ENCODE results near the gene CD44.

The CD44 gene

DNA sequence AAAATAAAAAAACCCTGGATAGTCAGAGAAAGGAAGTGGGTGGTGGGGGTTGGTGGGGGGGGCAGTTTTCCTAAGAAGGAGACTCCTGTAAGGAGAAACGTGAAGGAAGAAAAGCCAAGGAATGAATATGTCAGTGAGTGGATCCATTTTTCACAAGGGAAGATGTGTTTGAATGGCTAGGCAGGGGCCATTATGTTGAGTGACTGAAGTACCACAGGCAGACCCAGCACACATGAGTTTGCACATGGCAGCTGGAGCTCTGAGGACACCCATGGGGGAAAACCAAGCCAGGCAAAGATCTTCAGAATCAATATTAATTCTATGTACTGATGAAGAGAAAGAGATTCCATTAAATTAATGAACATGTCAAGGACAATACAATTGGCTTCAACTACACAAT, 67.6 kb downstream of the CD44 start:
- TF ChIP-seq EP300 (IDR thresholded peaks at IDR 0.05; ENCODE audit: borderline replicate concordance) (no peak), ZBTB7A (IDR thresholded peaks at IDR 0.05; ENCODE audit: low read depth) (no peak), YY1 (IDR thresholded peaks at IDR 0.05; ENCODE audit: low read depth) (no peak), CREB1 (IDR thresholded peaks at IDR 0.05; ENCODE audit: low read depth) (no peak), FOXM1 (IDR thresholded peaks at IDR 0.05; ENCODE audit: borderline replicate concordance, low read depth) (no peak)
- TF ChIP-seq, protein P1, sequence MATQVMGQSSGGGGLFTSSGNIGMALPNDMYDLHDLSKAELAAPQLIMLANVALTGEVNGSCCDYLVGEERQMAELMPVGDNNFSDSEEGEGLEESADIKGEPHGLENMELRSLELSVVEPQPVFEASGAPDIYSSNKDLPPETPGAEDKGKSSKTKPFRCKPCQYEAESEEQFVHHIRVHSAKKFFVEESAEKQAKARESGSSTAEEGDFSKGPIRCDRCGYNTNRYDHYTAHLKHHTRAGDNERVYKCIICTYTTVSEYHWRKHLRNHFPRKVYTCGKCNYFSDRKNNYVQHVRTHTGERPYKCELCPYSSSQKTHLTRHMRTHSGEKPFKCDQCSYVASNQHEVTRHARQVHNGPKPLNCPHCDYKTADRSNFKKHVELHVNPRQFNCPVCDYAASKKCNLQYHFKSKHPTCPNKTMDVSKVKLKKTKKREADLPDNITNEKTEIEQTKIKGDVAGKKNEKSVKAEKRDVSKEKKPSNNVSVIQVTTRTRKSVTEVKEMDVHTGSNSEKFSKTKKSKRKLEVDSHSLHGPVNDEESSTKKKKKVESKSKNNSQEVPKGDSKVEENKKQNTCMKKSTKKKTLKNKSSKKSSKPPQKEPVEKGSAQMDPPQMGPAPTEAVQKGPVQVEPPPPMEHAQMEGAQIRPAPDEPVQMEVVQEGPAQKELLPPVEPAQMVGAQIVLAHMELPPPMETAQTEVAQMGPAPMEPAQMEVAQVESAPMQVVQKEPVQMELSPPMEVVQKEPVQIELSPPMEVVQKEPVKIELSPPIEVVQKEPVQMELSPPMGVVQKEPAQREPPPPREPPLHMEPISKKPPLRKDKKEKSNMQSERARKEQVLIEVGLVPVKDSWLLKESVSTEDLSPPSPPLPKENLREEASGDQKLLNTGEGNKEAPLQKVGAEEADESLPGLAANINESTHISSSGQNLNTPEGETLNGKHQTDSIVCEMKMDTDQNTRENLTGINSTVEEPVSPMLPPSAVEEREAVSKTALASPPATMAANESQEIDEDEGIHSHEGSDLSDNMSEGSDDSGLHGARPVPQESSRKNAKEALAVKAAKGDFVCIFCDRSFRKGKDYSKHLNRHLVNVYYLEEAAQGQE (IDR thresholded peaks at IDR 0.05; ENCODE audit: low read depth), result no peak

DNA sequence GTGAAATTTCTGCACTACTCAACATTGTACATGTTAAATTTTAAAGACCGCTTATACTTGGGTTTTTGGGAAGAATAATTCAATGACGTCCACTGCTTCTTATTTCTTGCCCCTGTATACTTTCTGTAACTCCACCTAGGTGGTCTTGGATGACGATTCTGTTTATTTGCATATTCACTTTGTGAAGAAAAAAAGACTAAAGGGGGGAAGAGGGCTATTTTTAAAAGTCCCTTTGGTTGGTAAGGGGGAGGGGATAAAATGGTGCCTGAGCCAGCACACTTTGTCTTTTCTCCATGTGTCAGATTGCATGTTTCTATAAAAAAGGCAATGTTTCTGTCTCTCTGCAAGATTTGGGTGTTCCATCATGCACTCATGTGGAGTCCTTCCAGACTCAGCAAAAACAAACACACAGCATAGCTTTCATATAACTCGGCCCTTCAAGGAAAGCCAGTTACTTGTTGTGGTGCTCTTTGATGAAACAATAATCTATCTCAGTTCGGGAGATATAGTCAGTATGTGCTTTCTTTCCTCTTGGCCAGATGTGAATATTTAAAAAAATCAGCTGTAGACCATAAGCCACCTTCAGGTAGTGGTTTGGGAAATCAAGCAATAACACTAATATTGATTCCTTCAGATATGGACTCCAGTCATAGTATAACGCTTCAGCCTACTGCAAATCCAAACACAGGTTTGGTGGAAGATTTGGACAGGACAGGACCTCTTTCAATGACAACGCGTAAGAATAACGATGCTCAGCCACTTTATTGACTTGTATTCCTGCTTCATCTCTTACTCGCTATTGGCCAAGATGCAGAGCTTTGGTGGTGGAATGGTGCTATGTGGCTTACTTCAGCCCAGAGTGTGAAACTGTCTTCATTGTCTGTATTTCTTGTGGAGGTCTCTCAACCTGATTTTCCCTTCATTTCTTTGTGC, 68.8 kb downstream of the CD44 start:
- no peak for TF ChIP-seq EP300 (IDR thresholded peaks at IDR 0.05; ENCODE audit: borderline replicate concordance)
- TF ChIP-seq, protein P1 (IDR thresholded peaks at IDR 0.05; ENCODE audit: low read depth), result no peak
- no peak for TF ChIP-seq ZBTB7A (IDR thresholded peaks at IDR 0.05; ENCODE audit: low read depth)
- no peak for TF ChIP-seq TCF12 (IDR thresholded peaks at IDR 0.05; ENCODE audit: low read depth)
- TF ChIP-seq TAF1 (IDR thresholded peaks at IDR 0.05; ENCODE audit: low read depth), result no peak
- no peak for TF ChIP-seq CREB1 (IDR thresholded peaks at IDR 0.05; ENCODE audit: low read depth)
- TF ChIP-seq, protein P2, sequence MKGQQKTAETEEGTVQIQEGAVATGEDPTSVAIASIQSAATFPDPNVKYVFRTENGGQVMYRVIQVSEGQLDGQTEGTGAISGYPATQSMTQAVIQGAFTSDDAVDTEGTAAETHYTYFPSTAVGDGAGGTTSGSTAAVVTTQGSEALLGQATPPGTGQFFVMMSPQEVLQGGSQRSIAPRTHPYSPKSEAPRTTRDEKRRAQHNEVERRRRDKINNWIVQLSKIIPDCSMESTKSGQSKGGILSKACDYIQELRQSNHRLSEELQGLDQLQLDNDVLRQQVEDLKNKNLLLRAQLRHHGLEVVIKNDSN (IDR thresholded peaks at IDR 0.05), result no peak
- TF ChIP-seq, protein P3, sequence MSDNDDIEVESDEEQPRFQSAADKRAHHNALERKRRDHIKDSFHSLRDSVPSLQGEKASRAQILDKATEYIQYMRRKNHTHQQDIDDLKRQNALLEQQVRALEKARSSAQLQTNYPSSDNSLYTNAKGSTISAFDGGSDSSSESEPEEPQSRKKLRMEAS (IDR thresholded peaks at IDR 0.05), result no peak
- no peak for TF ChIP-seq NFIC (IDR thresholded peaks at IDR 0.05)
- TF ChIP-seq FOXM1 (IDR thresholded peaks at IDR 0.05; ENCODE audit: borderline replicate concordance, low read depth), result no peak
- no peak for TF ChIP-seq EGR1 (IDR thresholded peaks at IDR 0.05)
- TF ChIP-seq YY1 (IDR thresholded peaks at IDR 0.05; ENCODE audit: low read depth), result no peak
- TF ChIP-seq TEAD4 (IDR thresholded peaks at IDR 0.05), result no peak
- no peak for TF ChIP-seq RAD21 (IDR thresholded peaks at IDR 0.05; ENCODE audit: low read depth)
- no peak for TF ChIP-seq CEBPB (IDR thresholded peaks at IDR 0.05)

DNA sequence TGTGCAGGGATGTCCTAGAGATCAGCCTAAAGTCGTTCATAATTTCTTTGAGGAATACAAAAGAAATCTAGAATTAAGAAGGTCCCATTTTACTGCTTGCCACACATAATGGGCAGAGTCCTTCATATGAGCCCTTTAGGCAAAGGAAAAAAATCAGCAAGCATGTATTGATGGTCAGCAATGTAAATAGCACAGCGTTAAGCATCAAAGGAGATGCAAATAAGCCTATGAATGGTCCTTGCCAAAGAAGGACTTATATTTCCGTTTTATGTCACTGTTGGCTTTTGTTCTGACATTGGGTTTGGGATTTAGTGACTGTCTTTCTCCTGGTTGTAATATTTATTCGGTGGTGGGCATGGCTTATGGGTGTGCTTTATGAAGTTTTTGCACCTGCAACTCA, 69.8 kb downstream of the CD44 start:
- TF ChIP-seq RAD21 (IDR thresholded peaks at IDR 0.05; ENCODE audit: low read depth) (no peak), TEAD4 (IDR thresholded peaks at IDR 0.05) (no peak), ZBTB7A (IDR thresholded peaks at IDR 0.05; ENCODE audit: low read depth) (no peak), FOXM1 (IDR thresholded peaks at IDR 0.05; ENCODE audit: borderline replicate concordance, low read depth) (no peak), TCF12 (IDR thresholded peaks at IDR 0.05; ENCODE audit: low read depth) (no peak), NFIC (IDR thresholded peaks at IDR 0.05) (no peak), CREB1 (IDR thresholded peaks at IDR 0.05; ENCODE audit: low read depth) (no peak), EGR1 (IDR thresholded peaks at IDR 0.05) (no peak), TAF1 (IDR thresholded peaks at IDR 0.05; ENCODE audit: low read depth) (no peak), CEBPB (IDR thresholded peaks at IDR 0.05) (no peak)
- TF ChIP-seq, protein P2 (IDR thresholded peaks at IDR 0.05), result no peak
- TF ChIP-seq, protein P3 (IDR thresholded peaks at IDR 0.05), result no peak

DNA sequence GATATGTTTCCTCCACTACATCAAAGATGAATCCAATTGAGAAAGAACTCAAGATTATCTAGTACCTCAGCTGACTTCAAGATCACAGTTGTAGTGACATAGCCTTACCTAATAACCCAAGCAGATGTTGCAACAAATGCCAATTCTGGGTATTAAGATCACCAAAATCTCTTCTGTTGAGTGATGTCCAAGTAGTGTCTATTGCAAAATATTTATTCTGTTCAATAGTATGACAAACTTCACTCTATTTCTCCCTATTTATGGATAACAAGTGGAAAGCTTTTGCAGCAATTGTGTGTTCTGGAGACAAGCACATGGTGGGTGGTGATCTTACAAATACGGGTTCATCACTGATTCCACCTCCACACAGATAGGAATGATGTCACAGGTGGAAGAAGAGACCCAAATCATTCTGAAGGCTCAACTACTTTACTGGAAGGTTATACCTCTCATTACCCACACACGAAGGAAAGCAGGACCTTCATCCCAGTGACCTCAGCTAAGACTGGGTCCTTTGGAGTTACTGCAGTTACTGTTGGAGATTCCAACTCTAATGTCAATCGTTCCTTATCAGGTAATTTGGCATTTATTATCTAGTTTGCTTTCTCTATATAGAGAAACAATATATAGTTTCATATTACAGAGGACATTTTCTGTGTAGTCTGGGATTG, 72.0 kb downstream of the CD44 start:
- TF ChIP-seq TEAD4 (IDR thresholded peaks at IDR 0.05) (no peak), FOXM1 (IDR thresholded peaks at IDR 0.05; ENCODE audit: borderline replicate concordance, low read depth) (no peak), NFIC (IDR thresholded peaks at IDR 0.05) (no peak), ZBTB7A (IDR thresholded peaks at IDR 0.05; ENCODE audit: low read depth) (no peak), RAD21 (IDR thresholded peaks at IDR 0.05; ENCODE audit: low read depth) (no peak), YY1 (IDR thresholded peaks at IDR 0.05; ENCODE audit: low read depth) (no peak), TCF12 (IDR thresholded peaks at IDR 0.05; ENCODE audit: low read depth) (no peak), CREB1 (IDR thresholded peaks at IDR 0.05; ENCODE audit: low read depth) (no peak), TAF1 (IDR thresholded peaks at IDR 0.05; ENCODE audit: low read depth) (no peak), EP300 (IDR thresholded peaks at IDR 0.05; ENCODE audit: borderline replicate concordance) (no peak)
- TF ChIP-seq, protein P2 (IDR thresholded peaks at IDR 0.05), result no peak
- TF ChIP-seq, protein P1 (IDR thresholded peaks at IDR 0.05; ENCODE audit: low read depth), result no peak
- TF ChIP-seq, protein P3 (IDR thresholded peaks at IDR 0.05), result no peak

Data from Ishikawa (cell line).